GM15510 (cell line): ENCODE measurements around the gene FSIP1.

Experiments used
- POLR2A ChIP-seq: IDR thresholded peaks from 3 replicates; pipeline ENCODE4 v1.6.1; 2011; ENCODE audit warnings: borderline replicate concordance; ENCODE audit not compliant: insufficient read length; ENCODE audit errors: extremely low read depth

The FSIP1 gene

GRCh38 chr15:39781967-39782302, 706 bp downstream of the FSIP1 start:
- no peak for TF ChIP-seq POLR2A

- no peak for TF ChIP-seq POLR2A
Measured at GRCh38 chr15:39781147-39781966, 1.3 kb downstream of the FSIP1 start.

DNA sequence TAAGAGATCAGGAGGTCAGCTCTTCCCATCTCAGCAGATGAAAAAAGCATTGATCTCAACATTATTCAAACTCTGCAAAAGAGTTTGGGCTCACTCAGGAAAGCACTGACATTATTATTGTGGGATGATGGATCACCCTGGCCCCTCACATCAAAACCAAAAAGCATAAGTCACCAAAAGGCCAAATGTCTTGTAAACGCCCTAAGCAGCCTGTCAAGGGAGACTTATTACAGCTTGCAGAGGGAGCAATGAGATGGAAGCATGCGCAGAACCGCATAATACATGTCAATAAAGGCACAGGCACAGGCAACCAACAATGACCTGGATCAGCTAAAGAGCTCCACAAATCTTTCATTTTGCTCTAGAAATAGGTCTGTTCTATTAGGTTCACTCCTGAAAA, 4.6 kb downstream of the FSIP1 start:
- no peak for TF ChIP-seq POLR2A

GRCh38 chr15:39777496-39777895, 5.1 kb downstream of the FSIP1 start:
- TF ChIP-seq POLR2A = no peak

- no peak for TF ChIP-seq POLR2A
Measured at GRCh38 chr15:39776068-39776467, 6.6 kb downstream of the FSIP1 start.

- TF ChIP-seq POLR2A = no peak
Measured at GRCh38 chr15:39774688-39775267, 7.9 kb downstream of the FSIP1 start.

DNA sequence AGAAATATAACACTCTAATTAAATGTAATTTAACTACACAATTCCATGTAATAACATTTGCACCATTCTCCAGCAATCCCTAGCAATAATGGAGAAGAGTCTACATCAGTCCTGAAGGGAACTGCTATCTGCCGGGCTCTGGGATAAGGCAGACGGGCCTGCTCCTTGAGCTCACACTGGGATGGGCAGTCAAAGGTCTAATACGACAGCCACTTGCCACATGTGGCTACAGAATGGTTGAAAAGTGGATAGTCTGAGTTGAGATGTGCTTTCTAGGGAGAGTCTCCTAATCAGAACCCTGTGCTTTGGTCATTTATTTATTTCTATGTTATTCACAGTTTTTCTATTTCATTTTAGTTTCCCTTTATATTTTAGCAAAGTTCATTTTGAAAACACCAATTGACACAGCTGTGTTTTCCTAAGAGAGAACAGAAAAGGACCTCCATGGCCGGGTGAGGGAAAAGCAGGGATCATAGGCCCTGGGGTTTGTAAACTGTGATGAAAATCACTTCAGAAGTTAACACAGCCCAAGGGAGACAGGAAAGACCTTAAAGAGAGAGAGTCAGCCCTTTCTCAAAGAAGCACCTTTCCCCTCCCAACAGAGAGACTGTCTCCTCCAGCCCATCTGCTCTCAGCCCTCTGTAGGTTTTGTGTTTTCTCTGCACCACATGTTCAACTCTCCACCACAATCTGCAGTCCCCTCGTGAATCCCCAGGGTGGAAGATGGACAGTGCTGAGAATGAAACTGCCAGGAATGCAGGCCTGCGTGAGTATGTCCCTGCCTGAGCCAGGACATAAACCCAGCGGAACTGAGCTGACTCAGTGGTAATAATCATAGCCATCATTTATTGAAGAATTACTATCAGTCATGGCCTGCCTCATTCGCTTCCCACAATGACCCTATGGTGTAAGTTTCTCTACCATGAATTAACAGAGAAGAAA, 11.6 kb downstream of the FSIP1 start:
- TF ChIP-seq POLR2A = no peak

DNA sequence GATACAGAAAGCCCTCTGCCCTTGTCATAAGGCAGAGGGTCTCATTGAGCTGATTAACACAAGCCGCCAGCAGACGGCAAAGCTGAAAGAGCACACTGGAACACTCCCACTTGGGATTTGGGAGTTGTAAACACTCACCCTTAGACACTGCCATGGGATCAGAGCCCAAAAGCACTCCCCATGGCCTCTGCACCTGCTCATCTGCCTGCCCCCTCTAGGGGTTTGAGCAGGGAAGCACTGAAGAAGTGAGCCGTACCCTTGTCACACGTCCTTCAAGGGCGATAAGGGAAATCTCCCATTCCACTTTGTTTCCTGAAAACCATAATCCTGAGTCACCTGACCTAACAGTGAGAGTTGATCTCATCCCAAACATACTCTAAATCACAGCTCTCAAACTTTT, 14.7 kb downstream of the FSIP1 start:
- no peak for TF ChIP-seq POLR2A

DNA sequence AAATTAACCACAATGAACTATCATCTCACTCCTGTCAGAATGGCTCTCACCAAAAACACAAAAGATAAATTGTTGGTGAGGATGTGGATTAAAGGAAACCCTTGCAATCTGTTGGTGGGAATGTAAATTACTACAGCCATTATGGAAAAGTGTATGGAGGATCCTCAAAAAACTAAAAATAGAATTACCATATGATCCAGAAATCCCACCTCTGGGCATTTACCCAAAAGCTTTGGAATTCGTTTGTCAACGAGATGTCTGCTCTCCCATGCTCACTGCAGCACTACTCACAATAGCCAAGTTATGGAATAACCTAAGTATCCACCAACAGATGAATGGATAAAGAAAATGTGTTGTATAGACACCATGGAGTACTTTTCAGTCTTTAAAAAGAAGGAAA, 21.6 kb downstream of the FSIP1 start:
- no peak for TF ChIP-seq POLR2A

DNA sequence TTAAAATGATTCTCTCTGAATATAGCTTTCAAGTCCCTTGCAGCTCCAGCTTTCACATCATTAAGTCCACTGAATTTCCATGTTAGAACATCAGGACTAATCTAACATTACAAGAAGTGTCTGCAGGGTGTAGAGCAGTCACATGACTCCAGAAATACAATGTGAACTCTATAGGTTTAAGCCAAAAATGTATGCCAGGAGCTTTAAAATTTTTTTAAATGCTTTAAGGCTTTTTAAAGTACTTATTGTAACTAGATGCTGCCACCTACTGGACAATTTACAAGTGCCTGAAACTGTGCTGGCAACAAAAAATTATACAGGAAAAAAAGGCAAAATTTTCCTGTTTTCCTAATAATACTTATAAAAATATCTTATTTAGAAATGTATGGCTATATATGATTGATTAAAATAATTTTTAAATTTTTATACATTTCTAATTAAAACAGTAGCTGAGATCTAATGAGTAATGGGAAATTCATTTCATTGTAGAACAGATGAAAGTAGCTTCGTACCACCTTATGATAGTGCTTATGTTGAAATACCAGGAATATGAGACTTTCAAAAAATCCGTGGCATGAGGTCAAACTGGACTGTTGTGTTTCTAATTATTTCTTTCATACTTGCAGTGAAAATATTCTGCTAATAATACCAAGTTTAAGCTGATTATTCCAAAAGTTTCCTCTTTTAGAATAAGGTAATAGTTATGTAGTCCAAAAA, 25.7 kb downstream of the FSIP1 start:
- TF ChIP-seq POLR2A = no peak

- no peak for TF ChIP-seq POLR2A
Measured at GRCh38 chr15:39752991-39753390, 29.6 kb downstream of the FSIP1 start.

DNA sequence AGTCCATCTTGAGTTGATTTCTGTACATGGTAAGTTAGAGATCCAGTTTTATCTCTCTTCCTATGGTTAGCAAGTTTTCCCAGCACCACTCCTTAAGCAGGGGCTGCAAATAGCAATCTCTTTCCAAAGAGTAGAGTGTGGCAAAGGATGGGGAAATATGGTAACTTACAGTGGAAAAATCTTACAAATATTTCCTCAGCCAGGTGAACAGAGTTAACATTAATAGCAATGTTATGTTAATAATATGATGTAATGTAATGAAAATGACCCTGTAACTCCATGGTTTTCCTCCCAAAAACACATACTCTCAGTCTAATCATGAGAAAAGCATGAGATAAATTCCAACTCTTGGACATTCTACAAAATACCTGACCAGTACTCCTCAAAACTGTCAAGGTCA, 30.4 kb downstream of the FSIP1 start:
- TF ChIP-seq POLR2A = no peak

- TF ChIP-seq POLR2A = no peak
Measured at GRCh38 chr15:39748276-39748675, 34.4 kb downstream of the FSIP1 start.

- TF ChIP-seq POLR2A = no peak
Measured at GRCh38 chr15:39747326-39747725, 35.3 kb downstream of the FSIP1 start.
